ENCODE results near the gene NME4. TPM values are rescaled to one million over a fixed set of nuclear protein-coding genes. Genes with fewer than 3 reads are reported as not detected.

Gene NME4
- total RNA-seq, 1 experiment from 2014 or later: 140 TPM

DNA sequence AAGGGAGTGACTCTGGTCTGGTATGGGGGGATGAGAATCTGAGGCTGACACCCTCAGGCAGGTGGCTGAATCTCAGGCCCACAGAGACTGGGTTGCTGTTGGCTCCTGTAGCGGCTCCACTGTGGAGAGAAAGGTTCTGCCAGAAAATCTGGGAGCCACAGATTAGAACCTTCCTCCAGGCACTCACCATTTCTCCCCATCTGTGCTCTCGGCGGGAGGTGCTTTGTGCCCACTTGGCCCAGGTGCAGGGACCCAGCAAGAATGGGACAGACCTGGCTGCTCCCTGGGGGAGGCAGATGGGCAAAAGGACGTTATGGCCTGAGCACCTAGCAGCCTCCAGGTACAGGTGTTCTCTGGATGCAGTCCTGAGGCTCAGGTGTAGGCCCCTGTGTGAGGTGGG, 48.6 kb downstream of the NME4 start:
- CTCF ChIA-PET: interaction anchor here (1.1 kb wide), 1 partner anchor 12 kb away, joined by 3 read pairs; no protein-coding TSS in a partner anchor
- TF ChIP-seq, protein P1, sequence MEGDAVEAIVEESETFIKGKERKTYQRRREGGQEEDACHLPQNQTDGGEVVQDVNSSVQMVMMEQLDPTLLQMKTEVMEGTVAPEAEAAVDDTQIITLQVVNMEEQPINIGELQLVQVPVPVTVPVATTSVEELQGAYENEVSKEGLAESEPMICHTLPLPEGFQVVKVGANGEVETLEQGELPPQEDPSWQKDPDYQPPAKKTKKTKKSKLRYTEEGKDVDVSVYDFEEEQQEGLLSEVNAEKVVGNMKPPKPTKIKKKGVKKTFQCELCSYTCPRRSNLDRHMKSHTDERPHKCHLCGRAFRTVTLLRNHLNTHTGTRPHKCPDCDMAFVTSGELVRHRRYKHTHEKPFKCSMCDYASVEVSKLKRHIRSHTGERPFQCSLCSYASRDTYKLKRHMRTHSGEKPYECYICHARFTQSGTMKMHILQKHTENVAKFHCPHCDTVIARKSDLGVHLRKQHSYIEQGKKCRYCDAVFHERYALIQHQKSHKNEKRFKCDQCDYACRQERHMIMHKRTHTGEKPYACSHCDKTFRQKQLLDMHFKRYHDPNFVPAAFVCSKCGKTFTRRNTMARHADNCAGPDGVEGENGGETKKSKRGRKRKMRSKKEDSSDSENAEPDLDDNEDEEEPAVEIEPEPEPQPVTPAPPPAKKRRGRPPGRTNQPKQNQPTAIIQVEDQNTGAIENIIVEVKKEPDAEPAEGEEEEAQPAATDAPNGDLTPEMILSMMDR (IDR thresholded peaks at IDR 0.05; ENCODE audit: insufficient read depth in 1 of 2, low read depth in 1 of 2, low read length in 1 of 2, severe bottlenecking in 1 of 2, unreplicated experiment in 1 of 2): no peak
- H3K27me3 ChIP-seq (replicated peaks; ENCODE audit: control insufficient read depth, insufficient read depth, low read length): no peaks in the 10 kb centered on the region
- DNase-seq: no peak
- no peaks in the 10 kb centered on the region for H3K36me3 ChIP-seq (ENCODE audit: control insufficient read depth, insufficient read depth, low read length)
- peaks cover 2% of the 10 kb centered on the region for H3K4me1 Mint-ChIP-seq (ENCODE audit: low read depth, unreplicated experiment)
- no peaks in the 10 kb centered on the region for H3K4me1 ChIP-seq
- intact Hi-C loops (cut with micrococcal nuclease; ENCODE audit: unreplicated experiment): no loop called here
- no peaks in the 10 kb centered on the region for H3K9me3 ChIP-seq
- H3K9me3 Mint-ChIP-seq (ENCODE audit: unreplicated experiment): no peaks in the 10 kb centered on the region
- no peak overlapping the region for H3K27ac Mint-ChIP-seq (ENCODE audit: unreplicated experiment)
- H3K27me3 Mint-ChIP-seq (ENCODE audit: insufficient read depth, unreplicated experiment): no peaks in the 10 kb centered on the region
- no TSS peak for BruUV-seq (replicated peaks)
- POLR2A ChIA-PET: no interaction called here
- H3K36me3 Mint-ChIP-seq (ENCODE audit: insufficient read depth, unreplicated experiment): no peaks in the 10 kb centered on the region
- no peak overlapping the region for H3K4me3 Mint-ChIP-seq (ENCODE audit: unreplicated experiment)
- no peak overlapping the region for H3K4me3 ChIP-seq (ENCODE audit: low read depth, low read length)

Other genes starting within 250 kb of the NME4 start
- gene HBZ, start 244.6 kb upstream of the NME4 start, total RNA-seq (2022): not detected in 2 replicates
- gene HBM, start 231.2 kb upstream of the NME4 start, total RNA-seq (2022): not detected in 2 replicates
- gene HBA2, start 224.3 kb upstream of the NME4 start, total RNA-seq (2022): 2.1 TPM in 1 of 2 replicates, not detected in the other
- gene HBA1, start 220.5 kb upstream of the NME4 start, total RNA-seq (2022): 3.6 and 8.6 TPM in 2 replicates
- 7.0 and 9.2 TPM in 2 replicates for gene HBQ1, start 216.7 kb upstream of the NME4 start, total RNA-seq (2022)
- gene LUC7L, start 167.8 kb upstream of the NME4 start, total RNA-seq (2022): 80.7 and 86.1 TPM in 2 replicates
- 71.7 and 77.7 TPM in 2 replicates for gene FAM234A, start 162.4 kb upstream of the NME4 start, total RNA-seq (2022)
- 5.3 and 8.9 TPM in 2 replicates for gene RGS11, start 121.3 kb upstream of the NME4 start, total RNA-seq (2022)
- 1.9 and 2.1 TPM in 2 replicates for gene ARHGDIG, start 116.6 kb upstream of the NME4 start, total RNA-seq (2022)
- gene PDIA2, start 114.0 kb upstream of the NME4 start, total RNA-seq (2022): 0.28 and 0.41 TPM in 2 replicates
- 29.7 and 34.5 TPM in 2 replicates for gene AXIN1, start 44.5 kb upstream of the NME4 start, total RNA-seq (2022)
- gene MRPL28, start 26.7 kb upstream of the NME4 start, total RNA-seq (2022): 82.4 and 91.2 TPM in 2 replicates
- gene PGAP6, start 15.2 kb upstream of the NME4 start, total RNA-seq (2022): 85.5 and 87.1 TPM in 2 replicates
- gene DECR2, start 4.7 kb downstream of the NME4 start, total RNA-seq (2022): 50.2 and 52.6 TPM in 2 replicates
- 31.3 and 35.8 TPM in 2 replicates for gene RAB11FIP3, start 28.4 kb downstream of the NME4 start, total RNA-seq (2022)
- 85.3 and 87.9 TPM in 2 replicates for gene CAPN15, start 130.5 kb downstream of the NME4 start, total RNA-seq (2022)
- gene PRR35, start 163.2 kb downstream of the NME4 start, total RNA-seq (2022): 0.14 TPM in 1 of 2 replicates, not detected in the other
- gene NHLRC4, start 169.8 kb downstream of the NME4 start, total RNA-seq (2022): not detected in 2 replicates
- 45.3 and 45.8 TPM in 2 replicates for gene PIGQ, start 172.8 kb downstream of the NME4 start, total RNA-seq (2022)
- 18.7 and 19.1 TPM in 2 replicates for gene RAB40C, start 192.9 kb downstream of the NME4 start, total RNA-seq (2022)
- 0.39 and 0.54 TPM in 2 replicates for gene WFIKKN1, start 233.8 kb downstream of the NME4 start, total RNA-seq (2022)
- gene METTL26, start 239.1 kb downstream of the NME4 start, total RNA-seq (2022): 67.1 and 67.4 TPM in 2 replicates
- 33.0 and 40.7 TPM in 2 replicates for gene MCRIP2, start 244.6 kb downstream of the NME4 start, total RNA-seq (2022)

Data from Caco-2 (cell line).